22Rv1 (cell line): Measurements from ENCODE around the gene DYNLT4.

ENCODE experiments used
- CTCF ChIP-seq: fragments of 450-650 bp; IDR thresholded peaks from 2 replicates; pipeline ENCODE4 v1.5.1; 2017; ENCODE audit warnings: mild to moderate bottlenecking
- ZFX ChIP-seq: fragments of 450-650 bp; IDR thresholded peaks from 2 replicates; pipeline ENCODE4 v1.6.1; 2017; ENCODE audit warnings: antibody characterized with exemption, borderline replicate concordance

DNA sequence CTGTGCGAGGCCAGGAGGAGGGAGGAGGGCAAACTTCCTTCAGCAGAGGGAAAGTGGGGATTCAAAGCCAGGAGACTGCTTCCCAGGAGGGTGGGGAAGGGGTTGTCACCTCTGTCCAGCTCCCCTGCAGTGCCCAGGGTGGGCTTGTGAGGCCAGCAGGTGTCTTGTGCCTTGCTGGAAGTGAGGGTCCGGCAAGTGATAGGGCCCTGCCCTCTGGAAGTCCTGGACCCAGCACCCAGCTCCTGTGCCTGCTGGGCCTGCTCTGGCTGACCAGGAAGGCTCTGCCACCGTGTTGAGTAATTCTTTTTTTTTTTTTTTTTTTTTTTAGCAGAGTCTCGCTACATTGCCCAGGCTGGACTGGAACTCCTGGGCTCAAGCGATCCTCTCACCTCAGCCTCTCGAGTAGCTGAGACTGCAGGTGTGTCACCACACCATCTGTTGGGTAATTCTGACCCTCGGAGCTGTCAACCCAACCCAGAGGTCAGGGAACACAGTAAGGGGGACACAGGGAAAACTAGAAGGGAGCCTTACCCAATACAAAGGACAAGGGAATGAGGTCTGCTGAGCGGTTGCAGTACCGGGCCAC lies 20.2 kb downstream of the DYNLT4 start:
- no peak for TF ChIP-seq CTCF
- no peak for TF ChIP-seq ZFX
